Activated effector memory CD4-positive, alpha-beta T cell treated with Interleukin-2 at 50 U/mL for 16 hours (primary cell): ENCODE measurements around the gene S100A7.
"Not testable (repeated sequence)": the region's sequence is repeated elsewhere in the genome, so short reads cannot be mapped to it uniquely, and the experiment has no call there.

ENCODE experiments used
- DNase-seq: peaks from one replicate; pipeline ENCODE4 v3.0.0-alpha.2; 2020

S100A7 gene

GRCh38 chr1:153429266-153430165 lies 30.9 kb downstream of the S100A7 start:
- no peak for DNase-seq

DNA sequence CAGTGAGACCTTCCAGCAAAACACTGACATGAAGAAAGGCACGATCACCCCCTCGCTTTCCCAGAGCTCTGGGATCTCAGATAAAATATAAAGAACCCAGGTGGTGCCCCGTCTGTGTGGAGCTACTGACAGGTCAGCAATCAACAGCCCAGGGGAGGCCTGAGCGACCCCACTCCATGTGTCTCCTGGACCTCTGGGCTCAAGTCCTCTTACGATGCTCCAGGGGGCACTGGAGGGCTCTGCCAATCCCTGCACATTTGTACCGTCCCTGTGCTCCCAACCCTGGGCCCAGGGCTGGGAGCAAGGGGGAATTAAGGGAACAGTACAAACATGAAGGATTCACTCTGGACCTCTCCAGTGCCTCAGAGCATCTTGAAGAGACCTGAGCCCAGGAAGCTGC lies 31.7 kb downstream of the S100A7 start:
- DNase-seq, result no peak

- no peak for DNase-seq
Observed at GRCh38 chr1:153428073-153428638, 32.3 kb downstream of the S100A7 start.

- DNase-seq, result no peak
Observed at GRCh38 chr1:153426809-153427208, 33.6 kb downstream of the S100A7 start.

DNA sequence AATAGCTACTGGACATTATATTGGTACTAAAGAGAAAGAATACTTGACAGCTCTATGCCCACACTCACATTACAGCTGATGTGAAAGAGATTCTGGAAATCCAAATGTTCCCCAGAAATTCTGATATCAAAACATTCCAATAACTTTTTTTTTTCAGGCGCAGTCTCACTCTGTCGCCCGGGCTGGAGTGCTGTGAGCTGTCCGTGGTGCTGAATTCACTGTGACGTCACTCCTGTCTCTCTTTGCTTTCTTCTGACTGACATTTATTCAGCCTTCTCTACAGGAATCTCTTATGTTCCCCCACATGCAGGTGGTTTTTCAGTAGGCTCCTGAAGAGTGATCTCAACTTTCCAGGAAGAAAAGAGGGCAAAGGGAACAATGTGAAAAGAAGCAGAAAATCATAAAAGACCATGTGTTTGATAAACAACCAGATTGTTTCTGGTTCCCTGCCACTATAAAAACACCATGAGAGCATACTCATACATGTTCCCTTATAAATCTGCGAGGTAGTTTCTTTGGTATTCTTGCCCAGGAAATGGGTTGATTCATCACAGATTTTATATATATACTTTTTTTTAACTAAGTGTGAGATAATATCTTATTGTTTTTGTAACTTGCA lies 37.9 kb downstream of the S100A7 start:
- peak; percentile 39 for DNase-seq

DNA sequence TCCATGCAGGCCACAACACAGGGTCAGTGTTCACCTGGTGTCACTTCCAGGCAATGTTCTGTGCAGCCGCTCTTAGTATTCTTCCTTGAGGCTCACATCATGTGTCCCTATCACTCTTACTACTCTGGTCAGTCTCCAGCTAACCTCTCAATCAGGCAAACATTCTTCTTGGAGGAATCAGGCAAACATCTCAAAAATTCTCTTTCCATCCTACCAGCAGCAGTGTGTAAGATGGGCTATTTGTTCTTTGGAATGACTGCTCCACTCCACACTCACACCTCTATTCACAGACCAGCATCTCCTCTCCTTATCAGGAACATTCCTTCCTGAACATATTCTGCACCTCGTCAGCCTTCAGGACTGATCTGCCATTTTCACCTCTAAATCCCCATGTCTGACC lies 40.1 kb downstream of the S100A7 start:
- no peak for DNase-seq

DNA sequence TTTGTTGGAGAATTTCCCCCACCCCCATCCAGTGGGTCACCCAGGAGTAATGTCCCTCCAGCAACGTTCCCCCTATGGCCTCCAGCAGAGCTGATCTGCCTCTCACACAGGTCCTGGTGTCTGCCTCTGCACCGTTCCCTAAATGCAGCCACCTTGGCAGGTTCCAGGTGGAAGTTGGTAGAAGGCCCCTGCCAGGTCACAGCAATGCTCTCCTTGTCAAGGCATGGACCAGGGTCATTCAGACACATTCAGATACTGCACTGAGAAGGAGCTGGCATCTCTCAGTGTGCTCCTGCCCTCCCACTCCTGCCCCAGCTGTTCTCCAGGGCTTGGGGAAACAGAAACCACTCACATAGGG lies 41.0 kb downstream of the S100A7 start:
- not testable (repeated sequence) for DNase-seq

DNA sequence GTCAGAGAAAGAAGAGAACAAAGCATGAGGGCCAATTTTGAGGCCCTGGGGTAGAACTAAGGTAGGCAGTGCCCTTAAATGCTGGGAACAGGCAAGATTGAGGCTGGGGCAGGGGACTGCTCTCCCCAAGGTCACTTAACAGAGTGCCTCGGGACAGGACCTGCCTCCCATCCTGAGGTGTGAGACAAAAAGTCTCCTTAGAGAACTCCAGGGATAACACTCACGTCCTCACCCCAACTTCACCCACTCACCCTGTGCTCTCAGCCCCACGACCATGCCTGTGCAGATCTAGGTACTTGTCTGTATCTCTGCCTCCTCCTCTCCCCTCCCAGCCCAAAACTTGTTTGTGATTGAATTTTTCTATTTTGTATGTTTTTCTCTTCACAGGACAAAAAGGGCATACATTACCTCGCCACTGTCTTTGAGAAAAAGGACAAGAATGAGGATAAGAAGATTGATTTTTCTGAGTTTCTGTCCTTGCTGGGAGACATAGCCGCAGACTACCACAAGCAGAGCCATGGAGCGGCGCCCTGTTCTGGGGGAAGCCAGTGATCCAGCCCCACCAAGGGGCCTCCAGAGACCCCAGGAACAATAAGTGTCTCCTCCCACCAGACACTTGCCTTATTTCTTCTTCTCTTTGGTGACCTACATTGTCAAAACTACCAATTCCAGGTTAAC lies 41.6 kb downstream of the S100A7 start:
- DNase-seq, result not testable (repeated sequence)

DNA sequence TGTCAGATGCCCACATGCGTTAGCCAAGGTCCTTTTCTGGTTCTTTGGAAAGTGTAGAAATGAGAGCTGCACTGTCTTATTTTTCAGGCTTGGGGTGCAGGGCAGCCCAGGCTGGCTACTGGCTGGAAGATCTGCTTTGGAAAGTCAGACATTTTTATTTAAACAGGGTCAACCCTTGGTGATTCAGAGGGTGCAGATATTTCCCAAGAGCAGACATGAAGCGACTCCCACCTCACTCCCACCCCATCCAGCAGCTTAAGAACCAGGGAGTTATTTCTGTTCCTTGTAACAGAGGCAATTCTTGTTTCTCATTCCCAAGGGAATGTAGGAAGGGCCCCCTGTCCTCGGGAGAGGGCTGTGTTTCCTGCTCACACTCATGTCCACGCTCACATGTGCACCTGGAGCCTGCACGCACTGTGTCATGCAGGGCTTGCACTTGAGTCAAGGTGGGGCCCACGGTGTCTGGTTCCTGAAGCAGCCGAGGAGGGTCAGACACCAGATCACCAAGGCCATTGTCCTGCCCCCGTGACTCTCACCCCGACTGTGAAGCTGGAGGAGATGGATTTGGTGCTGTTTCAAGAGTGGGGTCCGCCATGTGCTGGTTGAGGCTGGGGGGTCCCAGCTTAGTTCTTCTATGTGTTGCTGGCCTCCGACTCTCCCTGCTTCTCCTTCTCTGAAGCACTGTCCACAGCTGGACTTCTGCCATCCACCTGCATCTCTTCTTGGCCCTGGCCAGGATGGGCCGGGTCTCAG lies 43.1 kb downstream of the S100A7 start:
- DNase-seq, result no peak

DNA sequence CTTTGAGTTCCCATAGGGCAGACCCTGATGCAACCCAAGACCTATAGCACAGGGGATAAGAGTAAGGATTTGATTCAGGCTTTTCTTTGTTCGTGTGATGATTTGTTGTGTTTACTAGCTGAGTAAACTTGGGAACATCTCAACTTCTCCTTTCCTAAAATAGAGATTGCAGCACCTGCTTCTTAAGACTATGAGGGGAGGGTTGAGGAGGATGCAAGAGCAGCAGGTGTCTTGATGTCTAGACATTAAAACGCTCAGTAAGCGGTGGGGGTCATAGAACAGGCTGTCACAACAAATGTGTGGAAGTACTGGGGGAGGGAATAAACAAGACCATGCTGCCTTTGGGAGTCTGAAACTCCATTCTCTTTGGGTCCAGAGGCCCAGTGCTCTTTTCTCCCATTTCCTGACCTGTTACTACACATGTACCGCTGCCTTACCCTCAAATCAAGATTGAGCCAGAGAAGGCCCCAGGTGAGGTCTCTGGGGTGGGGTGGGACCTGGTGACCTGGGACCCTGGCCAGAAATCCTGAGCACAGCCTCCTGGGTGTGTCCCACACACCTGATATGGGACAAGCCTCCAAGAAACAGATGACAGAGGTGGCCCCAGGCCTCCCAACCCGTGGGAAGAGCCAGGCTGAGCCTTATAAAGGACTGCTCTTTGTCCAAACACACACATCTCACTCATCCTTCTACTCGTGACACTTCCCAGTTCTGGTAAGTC lies 44.4 kb downstream of the S100A7 start, which contains the start of gene S100A7A:
S100A7A (plus strand) TSS at position 671 of the 721 bp plus-strand sequence. CDS start 1,563 bp downstream, outside the sequence.
- no peak for DNase-seq

GRCh38 chr1:153413961-153414360 lies 46.5 kb downstream of the S100A7 start:
- not testable (repeated sequence) for DNase-seq
